BE2C (cell line): ENCODE data around the gene MTMR1.

Experiments
- DNase-seq: peaks from one replicate; pipeline ENCODE4 v3.0.0-alpha.2; 2020
- H3K27me3 ChIP-seq: fragments of 250-450 bp; sonication (Bioruptor Pico); 2 replicates; pipeline ENCODE4 v1.5.1; 2020; ENCODE audit warnings: mild to moderate bottlenecking
- H3K36me3 ChIP-seq: fragments of 250-450 bp; sonication (Bioruptor Pico); 2 replicates; pipeline ENCODE4 v1.5.1; 2020; ENCODE audit warnings: mild to moderate bottlenecking
- H3K4me1 ChIP-seq: fragments of 250-450 bp; sonication (Bioruptor Pico); 2 replicates; pipeline ENCODE4 v1.5.1; 2020
- H3K4me3 ChIP-seq: 2 replicates; pipeline ENCODE4 v1.5.1; 2011; ENCODE audit warnings: low read depth, low read length
- H3K9me3 ChIP-seq: fragments of 250-450 bp; sonication (Bioruptor Pico); 2 replicates; pipeline ENCODE4 v1.5.1; 2020
- CTCF ChIP-seq: IDR thresholded peaks from 2 replicates; pipeline ENCODE4 v1.5.1; 2012; ENCODE audit warnings: mild to moderate bottlenecking, low read depth, low read length

The MTMR1 gene

GRCh38 chrX:150649096-150649870, 43.9 kb upstream of the MTMR1 start:
- TF ChIP-seq CTCF = no peak
- Histone ChIP-seq H3K4me3 (no peak overlapping the region), H3K9me3 (no peaks in the 10 kb centered on the region), H3K36me3 (no peaks in the 10 kb centered on the region), H3K4me1 (no peaks in the 10 kb centered on the region), H3K27me3 (no peaks in the 10 kb centered on the region)
- peak; percentile 3 for DNase-seq

GRCh38 chrX:150651906-150652305, 41.3 kb upstream of the MTMR1 start:
- Histone ChIP-seq H3K4me3 (no peak overlapping the region), H3K36me3 (no peaks in the 10 kb centered on the region)
- no peak for DNase-seq

DNA sequence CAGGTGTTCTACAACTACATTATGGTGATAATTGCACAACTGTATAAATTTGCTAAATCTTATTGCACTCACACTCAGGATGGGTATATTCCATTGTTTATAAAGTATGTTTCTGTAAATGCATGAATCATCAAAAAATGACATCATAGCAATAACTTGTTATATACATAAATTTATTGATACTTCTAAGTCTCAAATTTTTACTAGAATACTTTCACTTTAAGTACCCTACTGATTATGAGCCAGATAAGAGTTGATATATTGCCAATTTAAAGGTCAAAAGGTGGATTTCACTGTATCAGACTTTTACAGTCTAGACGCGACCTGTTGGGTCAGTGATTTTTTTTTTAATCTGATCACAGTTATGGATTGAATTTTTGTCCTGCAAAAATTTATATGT, 37.4 kb upstream of the MTMR1 start:
- H3K36me3 ChIP-seq = no peaks in the 10 kb centered on the region

More at GRCh38 chrX:150651906-150652305, 41.3 kb upstream of the MTMR1 start:
- H3K27me3 ChIP-seq = no peaks in the 10 kb centered on the region
- TF ChIP-seq CTCF = no peak
- H3K4me1 ChIP-seq = no peaks in the 10 kb centered on the region
- no peaks in the 10 kb centered on the region for H3K9me3 ChIP-seq

GRCh38 chrX:150663073-150663472, 30.1 kb upstream of the MTMR1 start:
- DNase-seq = no peak
- H3K36me3 ChIP-seq = no peaks in the 10 kb centered on the region
- no peak overlapping the region for H3K4me3 ChIP-seq
- no peaks in the 10 kb centered on the region for H3K9me3 ChIP-seq
- no peaks in the 10 kb centered on the region for H3K4me1 ChIP-seq
- no peak for TF ChIP-seq CTCF
- H3K27me3 ChIP-seq = no peaks in the 10 kb centered on the region

More for the DNA sequence above, 37.4 kb upstream of the MTMR1 start:
- TF ChIP-seq CTCF = no peak
- DNase-seq = no peak
- no peaks in the 10 kb centered on the region for H3K4me1 ChIP-seq
- H3K27me3 ChIP-seq = no peaks in the 10 kb centered on the region
- H3K4me3 ChIP-seq = no peak overlapping the region
- no peaks in the 10 kb centered on the region for H3K9me3 ChIP-seq

GRCh38 chrX:150664290-150664689, 28.9 kb upstream of the MTMR1 start:
- TF ChIP-seq CTCF = no peak
- Histone ChIP-seq H3K36me3 (no peaks in the 10 kb centered on the region), H3K27me3 (no peaks in the 10 kb centered on the region), H3K9me3 (no peaks in the 10 kb centered on the region), H3K4me3 (no peak overlapping the region), H3K4me1 (no peaks in the 10 kb centered on the region)
- no peak for DNase-seq

GRCh38 chrX:150676221-150676620, 17.0 kb upstream of the MTMR1 start:
- H3K36me3 ChIP-seq = no peaks in the 10 kb centered on the region

More at GRCh38 chrX:150676221-150676620, 17.0 kb upstream of the MTMR1 start:
- TF ChIP-seq CTCF = no peak
- H3K4me3 ChIP-seq = no peak overlapping the region
- DNase-seq = no peak
- no peaks in the 10 kb centered on the region for H3K4me1 ChIP-seq
- H3K9me3 ChIP-seq = no peaks in the 10 kb centered on the region
- H3K27me3 ChIP-seq = no peaks in the 10 kb centered on the region
